Neutrophil (primary cell): Measurements from ENCODE around the gene SHB.

ENCODE experiments used
- H3K27ac ChIP-seq: fragments of 200-600 bp; sonication (generic); 2 replicates; pipeline ENCODE4 v1.5.1; 2016; ENCODE audit warnings: mild to moderate bottlenecking, moderate library complexity
- H3K27me3 ChIP-seq: fragments of 200-600 bp; sonication (generic); 2 replicates; pipeline ENCODE4 v1.6.0; 2016; ENCODE audit warnings: mild to moderate bottlenecking
- H3K36me3 ChIP-seq: fragments of 200-600 bp; sonication (generic); 2 replicates; pipeline ENCODE4 v1.5.1; 2017
- H3K4me1 ChIP-seq, 2 experiments: fragments of 200-600 bp in 1 of 2; sonication (generic) in 1 of 2; 1 replicate in 1 of 2; 2 replicates in 1 of 2; pipeline versions ENCODE4 v1.5.1 to v1.6.1; 2013 to 2016; ENCODE audit warnings: low read depth in 1 of 2, low read length in 1 of 2, mild to moderate bottlenecking in 1 of 2, moderate library complexity in 1 of 2; ENCODE audit not compliant: control insufficient read depth in 1 of 2, insufficient read depth in 1 of 2
- H3K4me3 ChIP-seq, 2 experiments: fragments of 200-600 bp in 1 of 2; sonication (generic) in 1 of 2; 1 replicate in 1 of 2; 2 replicates in 1 of 2; pipeline ENCODE4 v1.5.1; 2013 to 2016; ENCODE audit warnings: low read depth in 1 of 2, low read length in 1 of 2, mild to moderate bottlenecking in 1 of 2, moderate library complexity in 1 of 2
- H3K9me3 ChIP-seq: fragments of 200-600 bp; sonication (generic); 2 replicates; pipeline ENCODE4 v1.5.1; 2016
- TF ChIP-seq, protein P1 (sequence below): fragments of 200-600 bp; sonication (generic); IDR thresholded peaks from 2 replicates; pipeline ENCODE4 v1.5.1; 2016; ENCODE audit warnings: antibody characterized with exemption

SHB gene

DNA sequence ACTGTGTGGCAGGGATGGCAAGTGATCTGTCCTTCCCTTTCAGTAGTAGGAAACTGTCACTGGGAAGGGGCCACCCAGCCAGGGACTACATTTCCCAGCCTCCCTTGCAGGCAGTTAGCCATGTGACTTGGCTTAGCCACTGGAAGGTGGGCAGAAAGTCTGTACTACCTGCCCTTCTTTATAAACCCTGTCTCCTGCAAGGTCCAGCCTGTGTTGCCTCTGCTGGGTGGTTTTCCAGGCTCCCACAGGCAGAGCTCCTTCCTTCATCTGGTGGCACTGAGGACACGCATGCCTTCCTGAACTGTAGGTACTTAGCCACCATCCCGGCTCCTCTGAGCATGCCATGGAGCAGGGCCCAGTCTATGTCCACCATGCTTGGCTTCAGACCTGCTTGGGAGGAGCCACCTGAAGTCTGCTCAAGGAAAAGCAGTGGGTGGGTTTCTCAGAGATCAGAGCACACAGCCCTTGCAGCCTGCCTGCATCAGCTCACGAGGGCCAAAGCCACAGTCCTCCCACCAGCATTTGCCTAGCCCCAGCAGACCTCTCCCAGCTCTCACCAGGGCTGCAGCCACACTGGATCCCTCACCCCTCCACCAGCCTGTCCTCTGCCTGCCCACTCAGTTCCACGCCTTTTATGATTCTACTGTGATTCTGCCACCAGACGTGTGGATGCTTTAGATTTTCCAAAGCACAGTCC lies 148.4 kb downstream of the SHB start:
- no peaks in the 10 kb centered on the region for H3K27me3 ChIP-seq
- TF ChIP-seq, protein P1, sequence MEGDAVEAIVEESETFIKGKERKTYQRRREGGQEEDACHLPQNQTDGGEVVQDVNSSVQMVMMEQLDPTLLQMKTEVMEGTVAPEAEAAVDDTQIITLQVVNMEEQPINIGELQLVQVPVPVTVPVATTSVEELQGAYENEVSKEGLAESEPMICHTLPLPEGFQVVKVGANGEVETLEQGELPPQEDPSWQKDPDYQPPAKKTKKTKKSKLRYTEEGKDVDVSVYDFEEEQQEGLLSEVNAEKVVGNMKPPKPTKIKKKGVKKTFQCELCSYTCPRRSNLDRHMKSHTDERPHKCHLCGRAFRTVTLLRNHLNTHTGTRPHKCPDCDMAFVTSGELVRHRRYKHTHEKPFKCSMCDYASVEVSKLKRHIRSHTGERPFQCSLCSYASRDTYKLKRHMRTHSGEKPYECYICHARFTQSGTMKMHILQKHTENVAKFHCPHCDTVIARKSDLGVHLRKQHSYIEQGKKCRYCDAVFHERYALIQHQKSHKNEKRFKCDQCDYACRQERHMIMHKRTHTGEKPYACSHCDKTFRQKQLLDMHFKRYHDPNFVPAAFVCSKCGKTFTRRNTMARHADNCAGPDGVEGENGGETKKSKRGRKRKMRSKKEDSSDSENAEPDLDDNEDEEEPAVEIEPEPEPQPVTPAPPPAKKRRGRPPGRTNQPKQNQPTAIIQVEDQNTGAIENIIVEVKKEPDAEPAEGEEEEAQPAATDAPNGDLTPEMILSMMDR: no peak
- no peak overlapping the region for H3K27ac ChIP-seq
- H3K4me3 ChIP-seq: no peak overlapping the region
- no peaks in the 10 kb centered on the region for H3K36me3 ChIP-seq
- no peaks in the 10 kb centered on the region for H3K4me1 ChIP-seq
- no peaks in the 10 kb centered on the region for H3K9me3 ChIP-seq

DNA sequence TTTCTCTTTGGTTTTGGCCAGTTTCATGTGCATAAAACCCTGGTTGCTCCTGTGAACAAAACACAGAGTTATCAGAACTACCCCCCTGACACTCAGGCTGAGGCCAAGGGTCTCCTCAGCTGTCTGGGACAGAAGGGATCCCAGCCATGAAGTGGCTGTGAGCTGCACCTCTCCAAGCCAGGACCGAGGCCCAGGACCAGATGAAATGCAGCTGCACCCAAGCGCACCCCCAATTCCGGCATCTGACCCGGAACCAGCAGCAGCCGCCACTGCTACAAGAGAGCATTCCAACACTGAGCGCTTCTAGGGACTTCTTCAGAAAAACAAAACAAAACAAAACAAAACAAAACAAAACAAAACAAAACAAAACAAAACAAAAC lies 149.1 kb downstream of the SHB start:
- Histone ChIP-seq H3K4me1 (no peaks in the 10 kb centered on the region), H3K27ac (no peak overlapping the region), H3K36me3 (no peaks in the 10 kb centered on the region), H3K4me3 (no peak overlapping the region), H3K9me3 (no peaks in the 10 kb centered on the region), H3K27me3 (no peaks in the 10 kb centered on the region)
- TF ChIP-seq, protein P1: no peak

DNA sequence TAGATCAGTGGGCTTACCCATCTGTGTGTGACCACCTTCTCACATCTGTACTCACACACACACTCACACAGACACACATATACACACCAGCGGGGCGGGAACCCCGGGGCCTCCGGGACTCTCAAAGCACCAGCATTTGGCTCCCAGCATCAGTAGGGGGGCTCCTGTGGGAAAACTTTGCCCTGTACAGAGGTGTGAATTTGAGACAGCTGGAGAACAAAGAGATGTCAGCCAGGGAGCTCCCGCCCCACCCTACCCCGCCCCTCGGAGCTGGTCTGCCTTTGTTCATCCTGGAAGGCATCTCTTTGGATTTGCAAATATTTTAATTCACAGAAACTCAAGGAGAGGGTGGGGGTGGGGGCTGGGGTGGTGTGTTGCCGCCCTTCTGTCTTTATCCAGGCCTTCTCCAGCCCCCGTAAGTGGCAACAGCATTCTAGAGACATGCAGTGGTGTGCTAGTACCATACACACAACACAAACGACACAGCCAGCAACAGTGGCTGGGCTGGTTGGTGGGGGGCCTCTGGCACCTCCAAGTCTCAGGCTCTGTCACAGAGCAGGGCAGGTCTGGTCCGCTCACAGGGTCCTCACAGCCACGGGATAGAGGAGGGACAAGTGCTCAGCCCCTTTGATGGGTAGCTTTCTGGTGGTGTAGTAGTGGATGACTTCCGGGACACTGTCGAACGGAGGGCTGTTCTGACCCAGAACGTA lies 149.6 kb downstream of the SHB start:
- H3K9me3 ChIP-seq: no peaks in the 10 kb centered on the region
- TF ChIP-seq, protein P1: no peak
- H3K27me3 ChIP-seq: no peaks in the 10 kb centered on the region
- no peaks in the 10 kb centered on the region for H3K36me3 ChIP-seq
- H3K4me3 ChIP-seq: no peak overlapping the region
- H3K27ac ChIP-seq: no peak overlapping the region
- H3K4me1 ChIP-seq: no peaks in the 10 kb centered on the region

DNA sequence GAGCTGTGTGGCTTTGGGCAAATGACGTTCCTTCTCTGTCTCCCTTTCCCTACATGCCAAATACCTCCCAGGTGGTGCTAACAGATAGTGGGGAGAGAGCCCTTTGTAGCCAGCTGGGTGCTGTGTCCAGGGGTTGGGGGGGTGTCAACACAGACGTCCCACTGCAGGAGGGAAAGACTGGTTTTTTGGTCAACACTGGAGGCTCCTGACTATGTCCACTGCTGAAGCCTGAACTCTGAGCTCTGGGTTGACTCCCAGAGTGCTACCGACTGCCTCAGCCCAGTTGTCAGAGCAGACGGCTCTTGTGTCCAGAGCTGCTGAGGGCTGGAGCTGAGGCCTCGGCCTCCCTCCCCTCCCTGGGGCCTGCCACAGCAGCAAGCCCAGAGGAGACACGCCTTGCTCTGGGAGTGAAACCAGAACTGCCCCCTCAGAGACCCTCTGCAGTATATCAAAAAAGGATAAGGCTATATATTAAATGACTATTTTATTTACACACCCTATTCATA lies 150.3 kb downstream of the SHB start:
- Histone ChIP-seq H3K36me3 (no peaks in the 10 kb centered on the region), H3K4me1 (no peaks in the 10 kb centered on the region), H3K9me3 (no peaks in the 10 kb centered on the region), H3K4me3 (no peak overlapping the region), H3K27me3 (no peaks in the 10 kb centered on the region), H3K27ac (no peak overlapping the region)
- TF ChIP-seq, protein P1: no peak

DNA sequence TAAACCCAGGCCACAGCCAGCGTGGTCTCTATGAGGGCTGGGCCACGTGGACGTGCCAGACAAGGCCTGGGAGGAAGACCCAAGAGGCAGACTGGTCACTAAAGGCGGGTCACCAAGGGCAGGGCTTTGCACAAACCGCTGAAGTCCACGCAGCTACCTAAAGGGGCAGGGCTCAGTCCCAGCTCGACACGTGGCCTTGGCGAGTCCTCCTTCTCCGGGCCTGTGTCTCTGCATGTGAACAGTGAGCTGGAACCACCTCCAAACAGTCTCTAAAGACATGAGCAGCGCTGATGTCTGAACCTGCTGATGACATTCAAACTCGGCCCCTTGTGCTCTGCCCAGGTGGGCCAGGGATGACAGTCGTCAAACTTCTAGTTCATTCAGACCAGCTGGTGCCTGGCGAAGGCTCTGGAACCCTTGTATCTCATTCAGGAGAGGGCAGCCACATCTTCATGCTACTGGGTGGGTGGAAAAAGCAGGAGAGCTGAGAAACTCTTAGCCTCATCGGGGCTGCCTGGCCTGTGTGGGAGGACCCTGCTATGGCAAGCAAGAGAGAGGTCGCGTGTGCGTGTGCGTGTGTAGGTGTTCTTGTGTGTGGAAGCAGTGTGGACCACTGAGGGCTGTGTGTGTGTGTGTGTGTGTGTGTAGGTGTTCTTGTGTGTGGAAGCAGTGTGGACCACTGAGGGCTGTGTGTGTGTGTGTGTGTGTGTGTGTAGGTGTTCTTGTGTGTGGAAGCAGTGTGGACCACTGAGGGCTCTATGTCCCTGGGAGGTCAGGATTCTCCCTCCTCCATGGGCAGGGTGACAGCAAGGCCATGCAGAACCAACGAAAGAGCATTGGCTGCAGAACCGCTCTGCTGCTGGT lies 151.0 kb downstream of the SHB start:
- no peaks in the 10 kb centered on the region for H3K36me3 ChIP-seq
- no peak overlapping the region for H3K27ac ChIP-seq
- TF ChIP-seq, protein P1: no peak
- no peaks in the 10 kb centered on the region for H3K27me3 ChIP-seq
- H3K4me3 ChIP-seq: no peak overlapping the region
- peaks cover 6% of the 10 kb centered on the region in 2 experiments for H3K4me1 ChIP-seq
- no peaks in the 10 kb centered on the region for H3K9me3 ChIP-seq
